ENCODE data around the gene FA2H.
"Not testable (repeated sequence)": the region's sequence is repeated elsewhere in the genome, so short reads cannot be mapped to it uniquely, and the experiment has no call there.

FA2H gene

DNA sequence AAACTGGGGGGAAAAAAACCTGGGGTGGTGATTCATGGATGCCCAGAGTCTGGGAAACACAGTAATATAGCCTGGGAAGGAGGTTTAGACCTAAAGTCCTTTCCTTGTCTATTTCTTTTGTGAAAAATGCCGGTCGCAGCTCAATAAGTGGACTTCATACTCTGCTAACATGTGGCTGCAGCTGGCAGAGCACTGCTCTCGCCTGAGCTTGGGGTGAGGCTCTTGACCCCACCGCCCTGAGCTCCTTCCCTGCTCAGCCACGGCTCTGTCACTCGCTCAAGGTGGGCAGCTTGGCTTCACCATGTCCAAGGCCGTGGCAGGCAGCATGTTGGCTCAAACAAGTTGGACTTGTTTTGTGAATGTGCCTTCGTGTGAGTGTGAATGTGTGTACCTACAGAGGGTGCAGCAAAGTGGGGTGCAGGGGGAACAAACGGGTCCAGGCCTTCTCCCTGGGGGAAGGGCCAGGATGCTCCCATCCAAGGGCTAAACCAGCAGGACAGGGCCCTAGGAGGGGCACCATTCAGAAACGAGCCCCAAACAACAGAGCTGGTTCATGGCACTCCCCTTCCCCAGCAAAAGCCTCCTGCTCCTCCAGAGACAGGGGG is 4.9 kb downstream of the FA2H start:
- no peak for DNase-seq

DNA sequence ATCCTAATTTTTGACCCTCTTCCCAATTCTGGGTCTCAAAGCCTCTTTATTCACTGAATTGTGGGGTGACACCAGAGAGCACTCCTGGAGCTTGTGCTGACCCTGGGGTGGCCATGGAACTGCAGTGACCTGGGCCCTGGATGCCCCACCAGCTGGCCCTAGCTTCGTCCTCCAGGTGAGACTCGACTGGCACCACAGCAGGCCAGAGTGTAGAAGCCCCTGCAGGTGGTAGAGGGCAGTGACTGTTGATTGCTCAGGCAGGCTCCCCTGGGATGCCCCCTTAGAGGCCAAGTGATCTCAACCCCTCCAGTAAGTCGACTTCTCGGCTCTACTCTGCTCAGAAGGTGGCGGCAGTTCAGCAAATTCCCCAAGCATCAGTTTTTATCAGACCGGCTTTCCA is 6.4 kb downstream of the FA2H start:
- no peak for DNase-seq

DNA sequence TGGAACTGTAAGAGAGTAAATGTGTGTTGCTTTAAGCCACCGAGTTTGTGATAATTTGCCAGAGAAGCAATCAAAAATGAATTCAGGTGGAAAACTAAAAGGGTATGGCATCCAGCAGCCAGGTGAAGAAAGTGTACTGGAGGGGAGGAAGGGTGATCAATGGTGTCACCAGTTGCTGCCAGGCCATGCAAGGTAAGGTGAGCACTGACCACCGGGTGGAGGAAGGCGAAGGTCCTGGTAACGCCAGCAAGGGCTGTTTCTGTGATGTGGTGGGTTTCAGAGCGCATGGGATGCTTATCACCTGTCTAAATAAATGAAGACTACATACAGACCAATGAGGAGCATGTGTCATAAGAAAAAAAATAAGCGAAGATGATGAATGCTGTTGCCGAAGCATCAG is 6.9 kb downstream of the FA2H start:
- DNase-seq: no peak

DNA sequence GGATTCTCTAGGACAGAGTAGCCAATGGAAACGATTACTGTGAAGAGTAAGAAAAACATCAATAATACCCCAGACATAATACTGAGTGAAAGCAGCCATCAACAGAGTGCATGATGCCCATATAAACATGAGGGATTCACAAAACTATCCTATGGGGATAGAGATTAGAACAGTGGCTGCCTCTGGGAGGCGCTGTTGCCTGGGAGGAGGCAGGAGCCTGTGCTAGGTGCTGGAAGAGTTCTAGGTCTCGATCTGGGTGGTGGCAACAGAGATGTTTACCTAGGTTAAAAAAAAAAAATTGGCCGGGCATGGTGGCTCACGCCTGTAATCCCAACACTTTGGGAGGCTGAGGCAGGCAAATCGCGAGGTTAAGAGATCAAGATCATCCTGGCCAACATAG is 7.9 kb downstream of the FA2H start:
- DNase-seq: no peak

GRCh38 chr16:74764184-74764583 is 10.4 kb downstream of the FA2H start:
- DNase-seq: not testable (repeated sequence)

DNA sequence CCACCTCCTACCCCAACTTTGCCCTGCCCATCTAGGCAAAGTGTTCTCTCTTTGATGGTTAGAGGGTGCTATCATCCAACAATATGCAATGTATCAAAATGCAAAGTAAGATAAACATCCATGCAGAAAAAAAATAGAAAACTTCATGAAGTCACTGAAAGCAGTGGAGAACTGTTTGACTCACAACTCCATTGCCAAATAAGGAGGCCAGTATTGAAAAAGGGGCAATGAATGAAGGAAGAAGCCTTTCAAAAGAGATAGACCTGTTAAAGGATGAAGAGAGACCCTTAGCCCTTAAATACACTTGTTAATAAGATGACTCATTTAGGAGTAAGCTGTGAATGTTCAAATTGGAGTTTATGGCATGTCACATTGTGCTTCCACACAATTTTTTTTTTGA is 13.0 kb downstream of the FA2H start:
- DNase-seq: no peak

DNA sequence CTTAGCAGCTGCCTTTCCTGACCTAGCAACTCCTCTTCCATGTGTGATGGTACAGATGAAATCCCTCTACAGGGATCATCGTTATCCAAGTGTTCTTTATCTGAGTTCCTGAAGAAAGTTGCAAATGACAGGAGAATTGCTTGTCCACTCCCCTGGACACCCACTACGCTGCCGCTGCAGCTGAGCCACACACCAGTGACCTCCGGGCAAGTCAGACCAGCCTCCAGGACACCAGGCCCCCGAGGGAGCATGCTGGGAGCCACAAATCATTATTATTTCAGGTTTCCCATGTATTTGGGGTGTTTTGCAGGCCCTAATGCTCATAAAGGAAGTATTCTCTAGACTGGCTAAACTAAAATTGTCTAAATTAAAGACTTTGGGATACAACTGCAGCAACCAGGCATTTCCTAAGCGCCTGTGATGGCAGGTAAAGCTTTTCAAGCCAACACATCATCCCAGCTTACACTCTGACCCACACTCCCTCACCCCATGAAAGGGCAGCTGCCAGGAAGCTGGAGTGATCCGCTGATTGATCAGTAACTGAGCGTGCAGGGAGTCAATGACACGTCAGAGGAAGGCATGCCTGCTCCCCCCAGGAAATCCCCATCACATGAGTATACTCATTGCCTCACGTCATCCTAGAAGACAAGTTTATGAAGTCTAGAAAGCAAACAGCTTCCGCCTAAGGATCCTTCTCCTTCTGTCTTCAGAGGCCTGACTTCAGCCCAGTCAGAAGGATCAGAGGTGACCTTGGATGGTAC is 14.4 kb downstream of the FA2H start:
- no peak for DNase-seq

- DNase-seq: no peak
These were observed 15.1 kb downstream of the FA2H start for GRCh38 chr16:74759564-74759963.

DNA sequence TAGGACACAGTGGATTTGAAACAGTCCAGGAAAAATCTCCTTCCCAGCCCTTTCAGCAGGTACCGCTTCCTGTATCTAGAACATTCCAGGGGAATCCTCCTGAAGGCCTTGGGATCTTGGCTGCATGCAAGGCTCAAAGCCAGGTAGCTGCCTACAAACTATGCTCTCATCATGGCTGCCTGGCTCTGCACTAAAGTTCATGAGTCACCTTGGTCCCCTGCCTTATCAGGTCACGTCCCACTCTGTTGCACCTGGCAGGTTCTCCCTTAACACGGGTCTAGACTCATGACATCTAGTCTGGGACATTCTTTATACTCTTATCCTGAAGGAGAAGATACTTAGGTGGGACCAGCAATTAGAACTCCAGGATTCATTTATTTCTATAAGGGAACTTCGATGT is 15.8 kb downstream of the FA2H start:
- DNase-seq: no peak

DNA sequence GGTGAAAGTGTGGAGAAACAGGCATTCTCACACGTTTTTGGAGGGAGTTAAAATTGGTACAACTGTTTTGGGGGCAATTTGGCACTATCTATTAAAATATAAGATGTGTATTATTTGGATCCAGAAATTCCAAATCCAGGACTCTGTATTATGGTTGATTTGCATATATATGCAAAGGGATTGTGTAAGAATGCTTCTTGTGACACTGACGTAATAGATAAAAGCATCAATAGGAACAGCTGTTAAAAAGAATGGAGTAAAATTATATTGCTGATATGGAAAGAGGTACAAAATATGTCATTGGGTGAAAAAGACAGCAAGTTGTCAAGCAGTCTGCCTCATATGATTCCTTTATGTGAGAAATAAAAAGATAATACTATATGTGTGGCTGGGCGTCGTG is 17.3 kb downstream of the FA2H start:
- no peak for DNase-seq

- no peak for DNase-seq
These were observed 18.4 kb downstream of the FA2H start for GRCh38 chr16:74756203-74756602.

- no peak for DNase-seq
These were observed 21.4 kb downstream of the FA2H start for GRCh38 chr16:74753180-74753579.

DNA sequence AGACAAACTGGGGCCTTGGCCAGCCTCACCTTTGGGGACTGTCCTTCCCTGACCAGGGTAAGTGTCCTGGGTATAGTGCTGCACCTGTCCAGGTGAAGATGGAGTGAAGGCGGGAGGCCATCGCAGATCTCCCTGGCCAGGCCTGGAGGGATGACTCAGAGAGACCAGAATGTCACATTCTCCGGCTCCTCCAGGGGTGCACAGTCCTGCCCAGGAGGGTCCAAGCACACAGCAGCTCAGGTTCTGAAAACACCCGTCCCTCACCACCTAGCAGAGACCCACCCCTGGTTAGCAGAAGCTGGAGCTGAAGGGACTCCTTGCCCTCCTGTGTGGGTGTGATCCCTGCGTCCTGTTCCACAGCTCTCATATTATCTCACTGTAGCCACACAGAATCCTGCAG is 21.9 kb downstream of the FA2H start:
- no peak for DNase-seq

DNA sequence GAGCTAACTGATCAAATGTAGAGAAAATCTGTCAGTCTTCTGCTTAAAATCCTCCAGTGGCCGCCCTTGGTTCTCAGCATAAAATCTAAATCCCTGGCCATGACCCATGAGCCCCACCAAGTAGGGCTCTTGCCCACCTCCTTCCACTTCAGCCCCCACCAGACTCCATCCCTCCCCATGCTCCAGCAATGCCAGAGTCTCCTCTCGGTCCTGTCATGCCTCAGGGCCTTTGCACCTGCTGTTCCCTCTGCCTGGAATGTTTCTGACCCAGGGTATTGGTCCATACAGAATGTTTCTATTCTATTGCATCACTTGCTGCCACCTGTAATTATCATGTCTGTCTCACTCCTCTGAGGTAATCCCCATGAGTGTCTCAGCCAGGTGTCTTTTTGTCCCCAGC is 22.4 kb downstream of the FA2H start:
- DNase-seq: no peak

GRCh38 chr16:74751658-74752057 is 23.0 kb downstream of the FA2H start:
- DNase-seq: no peak

- no peak for DNase-seq
These were observed 25.1 kb downstream of the FA2H start for GRCh38 chr16:74749291-74750055.

GRCh38 chr16:74748616-74749026 is 26.0 kb downstream of the FA2H start:
- no peak for DNase-seq

- no peak for DNase-seq
These were observed 26.7 kb downstream of the FA2H start for GRCh38 chr16:74747716-74748615.

DNA sequence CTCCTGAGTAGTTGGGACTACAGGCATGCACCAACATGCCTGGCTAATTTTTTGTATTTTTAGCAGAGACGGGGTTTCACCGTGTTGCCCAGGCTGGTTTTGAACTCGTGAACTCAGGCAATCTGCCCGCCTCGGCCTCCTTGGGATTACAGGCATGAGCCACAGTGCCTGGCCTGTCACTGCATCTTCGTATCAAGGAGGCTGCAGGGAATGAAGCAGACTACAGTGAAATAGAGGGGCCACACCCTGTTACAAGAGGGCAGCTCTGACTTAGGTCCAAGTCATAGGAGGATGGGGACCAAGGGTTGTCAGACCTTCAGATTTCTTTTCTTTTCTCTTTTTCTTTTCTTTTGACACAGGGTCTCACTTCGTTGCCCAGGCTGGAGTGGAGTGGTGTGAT is 28.7 kb downstream of the FA2H start:
- no peak for DNase-seq

DNA sequence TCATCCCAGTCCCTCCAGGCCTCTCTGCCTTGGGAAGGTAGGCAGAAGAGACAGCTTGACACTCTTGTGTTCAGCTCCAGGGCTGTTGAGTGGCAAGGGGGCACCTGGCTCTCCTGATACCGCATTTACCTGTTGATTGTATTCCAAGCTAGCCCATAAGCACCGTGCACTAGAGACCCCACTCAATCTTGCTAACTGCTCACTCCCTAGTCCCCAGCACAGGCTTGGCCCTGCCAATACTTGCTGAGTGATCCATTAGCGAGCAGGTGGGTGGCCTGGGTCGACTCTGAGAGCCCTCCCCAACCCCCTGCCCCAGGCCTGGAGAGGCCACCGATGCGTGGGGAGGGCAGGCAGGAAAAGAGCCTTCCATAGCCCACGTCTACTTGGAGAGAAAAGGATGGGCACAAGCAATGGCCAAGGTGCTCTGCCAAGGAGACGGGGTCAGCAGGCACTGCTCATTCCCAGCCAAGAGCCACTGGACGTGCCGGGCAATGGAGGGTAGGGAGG is 29.5 kb downstream of the FA2H start:
- no peak for DNase-seq

GRCh38 chr16:74744566-74744965 is 30.1 kb downstream of the FA2H start:
- no peak for DNase-seq

DNA sequence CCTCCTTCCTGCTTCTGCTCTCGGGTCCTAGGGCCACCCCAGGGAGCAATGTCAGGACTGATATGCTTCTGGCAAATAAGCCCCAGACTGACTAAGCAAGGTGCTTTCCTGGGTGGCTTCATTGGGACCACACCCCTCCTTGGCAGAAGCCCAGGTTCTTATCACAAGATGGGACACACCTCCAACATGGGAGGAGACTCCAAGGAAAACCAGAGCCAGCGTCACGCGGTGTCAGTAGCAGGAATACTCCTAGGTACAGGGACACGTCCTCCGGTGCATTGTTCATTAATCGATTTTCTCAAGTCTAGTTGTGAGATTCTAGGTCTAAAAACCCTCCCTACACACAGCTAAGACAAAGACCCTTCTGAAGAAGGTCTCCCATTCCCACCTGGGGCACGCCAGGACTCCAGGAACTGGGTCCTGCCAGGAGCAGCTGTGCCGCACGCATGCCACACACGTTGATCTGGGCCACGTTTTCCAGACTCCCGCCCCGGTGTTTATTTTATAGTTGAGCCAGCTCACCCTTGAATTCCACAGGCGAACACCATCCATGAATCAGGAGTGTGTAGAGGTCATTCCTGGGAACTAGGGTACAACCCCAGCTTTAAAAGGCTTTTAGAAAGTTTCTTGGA is 30.8 kb downstream of the FA2H start:
- no peak for DNase-seq
